Measurements from ENCODE around the gene SIRT5.

The SIRT5 gene

GRCh38 chr6:13604546-13605416 is 30.4 kb downstream of the SIRT5 start:
- Histone ChIP-seq H3K4me3 (ENCODE audit: low read length) (no peak overlapping the region), H3K4me2 (ENCODE audit: low read depth, low read length) (no peak overlapping the region), H3K4me1 (ENCODE audit: low read length) (no peaks in the 10 kb centered on the region), H2AFZ (ENCODE audit: low read length) (no peak overlapping the region), H3K79me2 (ENCODE audit: low read length) (no peaks in the 10 kb centered on the region), H3K9me3 (replicated peaks; ENCODE audit: insufficient read depth, low read length) (no peaks in the 10 kb centered on the region), H3K27me3 (replicated peaks; ENCODE audit: insufficient read depth, low read length) (no peaks in the 10 kb centered on the region), H3K27ac (ENCODE audit: low read length) (no peak overlapping the region), H3K36me3 (replicated peaks; ENCODE audit: insufficient read depth, low read length) (no peaks in the 10 kb centered on the region), H3F3A (ENCODE audit: insufficient read depth, low read length) (no peaks in the 10 kb centered on the region), H3K9me2 (replicated peaks; ENCODE audit: insufficient read depth, low read length) (no peaks in the 10 kb centered on the region), H4K20me1 (ENCODE audit: insufficient read depth, low read length) (no peaks in the 10 kb centered on the region), H3K9ac (ENCODE audit: low read length) (no peak overlapping the region)
- DNase-seq = no peak
- no peak for TF ChIP-seq EZH2 (optimal IDR thresholded peaks at IDR 0.05; ENCODE audit: low read depth, low read length)
- TF ChIP-seq, protein P1, sequence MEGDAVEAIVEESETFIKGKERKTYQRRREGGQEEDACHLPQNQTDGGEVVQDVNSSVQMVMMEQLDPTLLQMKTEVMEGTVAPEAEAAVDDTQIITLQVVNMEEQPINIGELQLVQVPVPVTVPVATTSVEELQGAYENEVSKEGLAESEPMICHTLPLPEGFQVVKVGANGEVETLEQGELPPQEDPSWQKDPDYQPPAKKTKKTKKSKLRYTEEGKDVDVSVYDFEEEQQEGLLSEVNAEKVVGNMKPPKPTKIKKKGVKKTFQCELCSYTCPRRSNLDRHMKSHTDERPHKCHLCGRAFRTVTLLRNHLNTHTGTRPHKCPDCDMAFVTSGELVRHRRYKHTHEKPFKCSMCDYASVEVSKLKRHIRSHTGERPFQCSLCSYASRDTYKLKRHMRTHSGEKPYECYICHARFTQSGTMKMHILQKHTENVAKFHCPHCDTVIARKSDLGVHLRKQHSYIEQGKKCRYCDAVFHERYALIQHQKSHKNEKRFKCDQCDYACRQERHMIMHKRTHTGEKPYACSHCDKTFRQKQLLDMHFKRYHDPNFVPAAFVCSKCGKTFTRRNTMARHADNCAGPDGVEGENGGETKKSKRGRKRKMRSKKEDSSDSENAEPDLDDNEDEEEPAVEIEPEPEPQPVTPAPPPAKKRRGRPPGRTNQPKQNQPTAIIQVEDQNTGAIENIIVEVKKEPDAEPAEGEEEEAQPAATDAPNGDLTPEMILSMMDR (IDR thresholded peaks at IDR 0.05; ENCODE audit: low read length) = no peak
- no peak for TF ChIP-seq EZH2phosphoT487 (IDR thresholded peaks at IDR 0.05; ENCODE audit: low read length)

- Histone ChIP-seq H3K9ac (ENCODE audit: low read length) (no peak overlapping the region), H3K4me1 (ENCODE audit: low read length) (peaks cover 5% of the 10 kb centered on the region), H3K9me2 (replicated peaks; ENCODE audit: insufficient read depth, low read length) (no peaks in the 10 kb centered on the region), H3K79me2 (ENCODE audit: low read length) (no peaks in the 10 kb centered on the region), H3K4me2 (ENCODE audit: low read depth, low read length) (no peak overlapping the region), H3K27ac (ENCODE audit: low read length) (no peak overlapping the region), H4K20me1 (ENCODE audit: insufficient read depth, low read length) (no peaks in the 10 kb centered on the region), H3K9me3 (replicated peaks; ENCODE audit: insufficient read depth, low read length) (no peaks in the 10 kb centered on the region), H2AFZ (ENCODE audit: low read length) (no peak overlapping the region), H3K36me3 (replicated peaks; ENCODE audit: insufficient read depth, low read length) (no peaks in the 10 kb centered on the region), H3F3A (ENCODE audit: insufficient read depth, low read length) (peaks cover 2% of the 10 kb centered on the region; the same call in 1 of the 2 replicates), H3K27me3 (replicated peaks; ENCODE audit: insufficient read depth, low read length) (no peaks in the 10 kb centered on the region), H3K4me3 (ENCODE audit: low read length) (no peak overlapping the region)
- TF ChIP-seq EZH2phosphoT487 (IDR thresholded peaks at IDR 0.05; ENCODE audit: low read length) = no peak
- TF ChIP-seq, protein P1 (IDR thresholded peaks at IDR 0.05; ENCODE audit: low read length) = no peak
- no peak for DNase-seq
These were observed 31.2 kb downstream of the SIRT5 start for GRCh38 chr6:13605634-13606033.

- H3K4me1 ChIP-seq (ENCODE audit: low read length) = peaks cover 33% of the 10 kb centered on the region
- TF ChIP-seq EZH2phosphoT487 (IDR thresholded peaks at IDR 0.05; ENCODE audit: low read length) (no peak), EZH2 (optimal IDR thresholded peaks at IDR 0.05; ENCODE audit: low read depth, low read length) (no peak)
- TF ChIP-seq, protein P1 (IDR thresholded peaks at IDR 0.05; ENCODE audit: low read length) = no peak
- DNase-seq = peak; percentile 62
- peaks cover 27% of the 10 kb centered on the region for H3F3A ChIP-seq (ENCODE audit: insufficient read depth, low read length)
- no peaks in the 10 kb centered on the region for H3K27me3 ChIP-seq (replicated peaks; ENCODE audit: insufficient read depth, low read length)
- peak overlapping the region; percentile 64 for H3K4me2 ChIP-seq (ENCODE audit: low read depth, low read length)
- H3K9me3 ChIP-seq (replicated peaks; ENCODE audit: insufficient read depth, low read length) = no peaks in the 10 kb centered on the region
- peaks cover 28% of the 10 kb centered on the region for H3K79me2 ChIP-seq (ENCODE audit: low read length)
- peak overlapping the region; percentile 41; the same call in 1 of the 2 replicates for H3K9ac ChIP-seq (ENCODE audit: low read length)
- no peaks in the 10 kb centered on the region for H3K9me2 ChIP-seq (replicated peaks; ENCODE audit: insufficient read depth, low read length)
- H2AFZ ChIP-seq (ENCODE audit: low read length) = peak overlapping the region; percentile 2; the same call in 1 of the 2 replicates
- peak overlapping the region; percentile 78 for H3K27ac ChIP-seq (ENCODE audit: low read length)
- H3K36me3 ChIP-seq (replicated peaks; ENCODE audit: insufficient read depth, low read length) = no peaks in the 10 kb centered on the region
- H4K20me1 ChIP-seq (ENCODE audit: insufficient read depth, low read length) = peaks cover 8% of the 10 kb centered on the region; the same call in 1 of the 2 replicates
- H3K4me3 ChIP-seq (ENCODE audit: low read length) = peak overlapping the region; percentile 42
These were observed 37.3 kb downstream of the SIRT5 start for GRCh38 chr6:13611715-13612114.

All from MM.1S (cell line).